DLD1 (cell line): ENCODE data around the gene C1orf35.

Experiments
- in situ Hi-C: cut with HindIII; loops from 2 replicates; pipeline ENCODE4 v1.10.0; 2017; ENCODE audit warnings: low sequenced_read_pairs

C1orf35 gene

DNA sequence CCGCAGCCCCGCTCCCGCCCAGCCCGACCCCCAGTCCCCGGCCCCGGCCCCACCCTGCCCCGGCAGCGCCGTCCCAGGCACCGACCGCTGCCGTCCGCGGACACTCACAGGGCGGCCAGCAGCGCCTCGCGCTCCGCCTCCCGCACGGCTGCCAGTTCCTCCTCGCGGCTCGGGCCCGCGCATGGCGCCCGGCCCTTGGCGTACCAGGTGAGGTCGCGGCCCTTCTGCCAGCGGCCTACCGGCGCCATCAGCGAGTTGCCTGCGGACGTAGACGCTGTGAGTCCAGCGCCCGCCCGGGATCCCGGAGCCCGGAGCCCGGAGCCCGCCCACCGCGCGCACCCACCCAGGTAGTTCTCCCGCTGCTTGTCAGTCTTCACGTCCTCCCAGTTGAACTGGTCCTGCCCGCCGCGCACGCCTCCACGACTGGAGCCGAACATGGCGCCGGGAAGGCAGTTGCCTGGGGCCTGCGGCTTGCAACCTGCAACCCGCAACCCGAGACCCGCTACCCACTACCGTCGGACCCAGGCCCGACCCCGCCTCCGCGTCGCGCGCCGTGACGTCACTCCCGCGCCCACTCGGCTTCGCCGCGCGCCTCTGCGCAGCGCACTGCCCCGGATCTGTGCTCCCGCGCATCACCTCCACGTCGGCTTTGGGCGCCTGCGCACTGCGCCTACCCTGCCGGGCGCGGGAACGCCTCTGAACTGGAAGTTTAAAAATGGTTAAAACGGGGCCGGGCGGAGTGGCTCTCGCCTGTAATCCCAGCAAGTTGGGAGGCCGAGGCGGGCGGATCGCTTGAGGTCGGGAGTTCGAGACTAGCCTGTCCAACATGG is at the start of gene C1orf35:
TSS of gene C1orf35 (minus strand) at position 535 of the 830 bp plus-strand sequence. CDS start at position 437, 98 bp downstream.
- in situ Hi-C loops = no loop called here

DNA sequence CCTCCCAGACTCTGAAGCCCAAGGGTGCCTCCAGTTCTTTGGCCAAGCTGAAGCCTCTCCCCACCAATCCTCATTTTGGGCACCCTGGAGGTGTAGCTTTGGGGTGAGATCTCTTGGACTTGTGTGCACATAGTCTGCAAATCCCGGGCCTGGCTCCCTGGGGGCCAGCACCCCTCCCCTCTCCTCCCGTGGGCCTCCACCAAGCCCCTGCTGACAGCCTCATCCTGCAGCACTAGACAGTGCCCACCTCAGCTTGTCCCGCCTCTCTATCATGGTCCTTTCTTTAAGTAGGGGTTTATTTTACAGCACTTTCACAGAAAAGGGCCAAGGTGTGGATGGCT is 49.8 kb upstream of the C1orf35 start:
- in situ Hi-C loops = no loop called here

- in situ Hi-C loops = no loop called here
These were observed 49.2 kb upstream of the C1orf35 start for GRCh38 chr1:228152097-228152917.

GRCh38 chr1:228151180-228151925 is 48.2 kb upstream of the C1orf35 start:
- in situ Hi-C loops = no loop called here

DNA sequence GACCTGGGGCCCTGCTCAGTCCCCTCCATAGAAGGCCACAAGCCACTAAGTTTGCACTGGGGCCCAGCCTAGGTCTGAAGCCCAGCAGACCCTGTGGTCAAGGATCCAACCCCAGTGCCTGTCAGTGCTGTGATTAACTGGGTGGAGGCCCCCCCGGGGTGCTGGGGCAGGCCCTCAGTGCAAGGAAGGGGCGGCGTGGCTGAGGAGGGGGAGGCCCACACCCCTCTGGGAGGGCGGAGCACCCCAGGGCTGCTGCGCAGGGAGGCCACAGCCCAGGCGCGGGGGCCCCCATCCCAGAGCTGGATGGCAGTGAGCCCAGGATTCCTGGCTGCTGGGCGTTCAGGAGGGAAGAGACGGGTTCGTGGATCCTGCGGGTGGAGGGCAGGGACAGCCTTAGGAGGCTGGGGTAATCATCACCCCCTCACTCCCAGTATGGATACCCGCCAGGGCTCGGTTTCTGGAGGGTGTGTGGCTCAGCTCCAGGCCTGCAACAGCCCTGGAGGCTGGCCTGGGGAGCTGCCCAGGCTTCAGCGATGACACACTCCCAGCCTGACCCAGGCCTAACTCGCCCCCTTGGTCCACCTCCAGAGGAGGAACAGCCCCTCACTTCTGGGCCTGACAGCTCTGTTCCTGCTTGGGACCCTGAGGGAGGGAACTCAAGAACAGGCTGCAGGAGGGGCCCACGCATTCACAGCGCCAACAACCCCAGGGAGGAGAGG is 47.5 kb upstream of the C1orf35 start:
- in situ Hi-C loops = no loop called here

DNA sequence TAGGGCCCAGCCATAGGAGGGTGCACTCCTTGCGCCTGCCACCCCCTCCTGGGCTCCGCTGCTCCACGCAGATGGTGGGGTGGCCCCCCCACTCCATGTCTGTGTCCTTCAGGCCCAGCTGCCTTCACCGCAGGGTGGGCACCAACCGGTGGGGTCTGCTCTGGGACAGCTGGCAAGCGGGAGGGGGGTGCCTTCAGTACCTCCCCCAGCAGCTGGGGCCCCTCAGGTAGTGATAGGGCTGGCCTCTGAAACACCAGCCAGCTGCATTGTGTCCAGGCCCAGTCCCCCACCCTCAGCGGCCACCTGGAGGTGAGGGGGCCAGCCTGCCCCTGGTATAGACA is 47.0 kb upstream of the C1orf35 start:
- in situ Hi-C loops = no loop called here

DNA sequence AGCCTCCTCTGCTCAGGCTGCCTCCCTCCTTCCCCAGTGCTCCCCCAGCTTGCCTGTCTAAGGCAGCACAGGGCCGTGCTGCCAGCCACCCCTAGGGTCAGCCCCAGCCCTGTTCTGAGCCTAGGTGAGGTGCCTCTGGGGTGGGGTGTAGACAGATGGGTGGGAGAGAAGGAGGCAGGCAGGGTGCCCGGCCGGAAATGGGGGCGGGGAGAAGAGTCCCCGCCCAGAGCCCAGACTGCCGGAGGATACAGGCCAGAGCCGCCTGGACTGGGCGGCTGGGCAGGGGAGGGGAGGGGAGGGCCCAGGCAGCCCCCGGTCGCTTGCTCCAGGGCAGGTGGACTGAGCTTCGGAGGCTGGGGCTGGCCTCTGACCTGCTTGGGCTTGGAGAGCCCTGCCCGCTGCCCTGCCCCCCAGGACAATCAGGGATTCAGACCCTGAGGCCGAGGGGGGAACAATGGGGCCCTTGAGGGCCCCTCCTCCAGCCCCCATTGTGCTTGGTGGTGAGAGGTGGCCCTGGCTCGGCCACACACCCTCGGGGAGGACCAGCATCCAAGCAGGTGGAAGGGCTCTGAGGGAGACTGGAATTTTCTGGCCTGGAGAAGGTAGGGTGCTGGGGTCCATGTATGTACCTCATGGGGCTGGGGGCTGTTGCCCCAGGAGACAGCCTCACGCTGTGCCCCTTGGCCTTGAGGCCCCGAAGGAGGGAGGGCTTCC is 46.4 kb upstream of the C1orf35 start, which contains the start of gene GJC2:
TSS of gene GJC2 (plus strand) at position 525 of the 714 bp plus-strand sequence. CDS start 7,829 bp downstream, outside the sequence.
- in situ Hi-C loops = no loop called here

DNA sequence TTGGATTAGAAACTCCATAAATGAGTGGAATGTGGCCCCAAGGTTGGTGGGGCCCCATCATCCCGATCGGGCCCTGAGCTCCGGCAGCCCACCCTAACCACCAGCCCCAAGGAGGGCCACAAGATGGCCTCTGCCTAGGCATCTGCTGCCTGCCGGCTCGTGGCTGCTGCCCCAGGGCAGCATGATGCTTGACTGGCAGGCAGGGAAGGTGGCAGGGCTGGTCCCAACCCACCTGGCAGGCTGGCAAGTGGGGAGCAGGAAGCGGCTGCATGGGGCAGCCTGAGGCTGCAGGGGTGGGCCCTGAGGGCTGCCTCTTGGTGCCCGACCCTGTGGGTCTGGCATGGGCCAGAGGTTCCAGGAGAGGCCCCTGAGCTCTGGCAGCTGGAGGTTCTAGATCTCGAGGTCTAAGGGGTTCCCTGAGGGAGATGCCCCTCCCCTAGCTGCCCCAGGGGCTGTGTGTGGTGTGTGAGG is 45.8 kb upstream of the C1orf35 start:
- in situ Hi-C loops = no loop called here

GRCh38 chr1:228148196-228148861 is 45.2 kb upstream of the C1orf35 start:
- in situ Hi-C loops = no loop called here

GRCh38 chr1:228147768-228148167 is 44.6 kb upstream of the C1orf35 start:
- in situ Hi-C loops = no loop called here

DNA sequence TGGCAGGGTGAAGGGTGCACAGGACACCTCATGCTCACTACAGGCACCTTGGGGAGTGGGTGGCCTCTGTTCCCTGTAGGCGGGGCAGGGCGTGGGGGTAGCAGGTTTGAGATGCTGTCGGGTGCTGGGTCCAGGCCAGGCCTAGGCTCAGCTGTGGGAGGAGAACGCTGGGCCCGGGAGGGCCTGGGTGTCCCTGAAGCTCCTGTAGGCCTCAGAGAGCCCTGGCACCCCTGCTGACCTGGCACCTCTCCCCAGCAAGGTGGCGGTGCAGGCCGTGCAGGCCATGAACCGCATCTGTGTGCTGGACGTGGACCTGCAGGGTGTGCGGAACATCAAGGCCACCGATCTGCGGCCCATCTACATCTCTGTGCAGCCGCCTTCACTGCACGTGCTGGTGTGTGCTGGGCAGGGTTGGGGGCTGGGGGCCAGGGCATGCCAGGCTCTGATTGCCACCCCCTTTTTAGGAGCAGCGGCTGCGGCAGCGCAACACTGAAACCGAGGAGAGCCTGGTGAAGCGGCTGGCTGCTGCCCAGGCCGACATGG is 44.1 kb upstream of the C1orf35 start:
- in situ Hi-C loops = no loop called here

- in situ Hi-C loops = no loop called here
These were observed 43.5 kb upstream of the C1orf35 start for GRCh38 chr1:228146417-228147150.

GRCh38 chr1:228145463-228146416 is 42.6 kb upstream of the C1orf35 start:
- in situ Hi-C loops = no loop called here

DNA sequence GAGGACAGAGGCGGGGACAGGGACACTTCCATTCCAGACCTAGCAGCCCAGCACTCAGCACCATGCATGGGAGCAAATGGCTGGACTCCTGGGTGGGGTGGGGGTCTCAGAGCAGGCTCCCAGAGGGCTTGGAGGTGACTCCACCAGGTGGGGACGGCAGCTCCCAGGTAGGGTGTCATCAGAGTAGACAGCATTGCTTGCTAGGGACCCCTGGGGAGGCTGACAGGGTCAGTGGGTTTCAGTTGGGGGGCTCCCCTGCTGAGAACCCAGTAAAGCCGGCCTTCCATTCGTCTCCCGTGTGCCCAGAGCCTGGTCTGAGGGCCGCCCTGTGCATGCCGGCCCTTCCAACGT is 41.8 kb upstream of the C1orf35 start:
- in situ Hi-C loops = no loop called here

DNA sequence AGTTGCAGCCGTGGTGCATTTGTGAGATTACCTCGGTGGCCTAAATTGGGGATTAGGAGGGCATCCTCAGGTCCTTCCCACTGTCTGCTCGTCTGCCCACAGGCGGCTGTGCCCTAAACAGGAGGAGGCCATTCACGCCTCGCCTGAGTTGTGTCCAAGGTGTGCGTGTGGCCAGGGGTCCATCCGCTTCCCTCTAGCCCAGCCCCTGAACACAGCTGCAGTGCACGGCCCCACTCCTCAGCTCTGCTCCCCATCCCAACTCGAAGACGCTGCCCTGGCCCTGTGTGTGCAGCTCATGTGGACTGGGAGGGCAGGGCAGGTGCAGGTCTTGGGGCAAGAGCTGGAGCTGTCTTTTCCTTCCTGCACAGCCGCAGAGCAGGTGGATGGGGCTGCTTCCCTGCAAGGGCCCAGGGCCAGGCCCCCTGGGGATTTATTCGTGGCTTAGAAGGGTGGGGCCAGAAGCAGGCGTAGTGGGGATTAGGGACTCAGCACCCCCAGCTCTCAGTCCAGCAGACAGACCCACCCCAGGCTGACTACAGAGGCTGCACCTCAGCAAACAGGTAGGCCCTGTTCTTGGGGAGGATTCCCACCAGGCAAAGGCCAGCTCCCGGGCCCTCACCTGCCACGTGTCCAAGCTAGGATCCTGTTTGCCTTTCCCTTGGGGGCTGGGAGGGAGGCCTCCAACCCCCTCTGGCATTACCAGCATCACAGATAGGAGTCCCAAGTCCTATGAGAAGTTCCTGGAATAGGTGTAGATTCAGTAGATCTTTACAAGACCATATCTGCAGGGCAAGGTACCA is 41.3 kb upstream of the C1orf35 start:
- in situ Hi-C loops = no loop called here

DNA sequence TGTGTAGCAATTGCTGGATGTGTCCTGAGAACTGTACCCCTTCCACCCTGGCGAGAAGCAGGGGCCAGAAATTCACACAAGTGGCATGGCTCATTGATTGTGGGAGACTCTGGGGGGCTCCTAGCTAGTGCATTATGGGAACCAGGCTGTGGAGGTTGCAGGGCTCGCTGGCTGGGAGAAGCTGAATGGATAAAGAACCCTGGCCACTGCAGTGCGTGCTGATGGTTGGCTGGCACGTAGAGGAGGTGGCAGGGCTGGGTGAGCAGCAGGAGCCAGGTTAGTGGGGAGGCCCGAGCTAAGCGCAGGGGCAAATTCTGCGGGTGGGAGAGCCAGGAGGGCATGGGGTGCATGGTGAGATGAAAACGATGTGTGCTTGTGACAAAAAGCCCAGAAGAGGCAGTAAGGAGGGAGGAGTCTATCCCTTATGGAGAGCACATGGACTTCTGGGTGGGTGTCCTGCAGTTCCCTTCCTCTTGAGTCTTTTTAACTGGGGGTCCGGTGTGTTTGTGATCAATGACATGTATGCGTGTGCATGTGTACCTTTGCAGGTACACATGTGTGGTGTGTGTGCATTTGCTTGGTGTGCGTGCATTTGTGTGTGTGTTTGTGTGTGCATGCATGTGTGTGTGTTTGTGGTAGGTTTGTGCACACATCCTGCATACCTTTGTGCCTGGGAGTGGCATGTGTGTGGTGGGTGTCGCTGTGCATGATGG is 40.5 kb upstream of the C1orf35 start:
- in situ Hi-C loops = no loop called here
